ENCODE results near the gene ENPP5. TPM values are rescaled to one million over a fixed set of nuclear protein-coding genes. Genes with fewer than 3 reads are reported as not detected.

ENPP5 gene
- total and polyA plus RNA-seq, 8 donors, result 2.7 to 12.4 (median 5.3) TPM

DNA sequence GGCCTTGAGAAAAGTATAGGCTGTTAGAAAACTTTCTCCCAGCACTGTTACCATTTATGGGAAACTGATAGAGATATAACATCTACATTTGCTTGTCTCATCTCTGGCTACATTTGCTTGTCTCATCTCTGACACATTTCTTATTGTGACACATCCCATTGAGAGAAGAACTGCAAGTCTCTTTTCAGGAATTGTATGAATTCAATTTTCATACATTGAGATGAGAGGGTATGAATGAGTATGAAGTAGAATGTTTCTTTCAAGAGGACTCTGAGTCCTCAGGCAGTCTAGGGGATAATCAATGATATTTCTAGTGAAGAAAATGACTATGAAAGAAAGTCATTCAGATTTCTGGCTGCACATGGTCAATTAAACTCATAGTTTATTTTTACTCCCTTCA, 37.5 kb upstream of the ENPP5 start:
- H3K36me3 ChIP-seq, result no peaks in the 10 kb centered on the region
- intact Hi-C loops (cut with DNase I), result no loop called here
- TF ChIP-seq, protein P1, sequence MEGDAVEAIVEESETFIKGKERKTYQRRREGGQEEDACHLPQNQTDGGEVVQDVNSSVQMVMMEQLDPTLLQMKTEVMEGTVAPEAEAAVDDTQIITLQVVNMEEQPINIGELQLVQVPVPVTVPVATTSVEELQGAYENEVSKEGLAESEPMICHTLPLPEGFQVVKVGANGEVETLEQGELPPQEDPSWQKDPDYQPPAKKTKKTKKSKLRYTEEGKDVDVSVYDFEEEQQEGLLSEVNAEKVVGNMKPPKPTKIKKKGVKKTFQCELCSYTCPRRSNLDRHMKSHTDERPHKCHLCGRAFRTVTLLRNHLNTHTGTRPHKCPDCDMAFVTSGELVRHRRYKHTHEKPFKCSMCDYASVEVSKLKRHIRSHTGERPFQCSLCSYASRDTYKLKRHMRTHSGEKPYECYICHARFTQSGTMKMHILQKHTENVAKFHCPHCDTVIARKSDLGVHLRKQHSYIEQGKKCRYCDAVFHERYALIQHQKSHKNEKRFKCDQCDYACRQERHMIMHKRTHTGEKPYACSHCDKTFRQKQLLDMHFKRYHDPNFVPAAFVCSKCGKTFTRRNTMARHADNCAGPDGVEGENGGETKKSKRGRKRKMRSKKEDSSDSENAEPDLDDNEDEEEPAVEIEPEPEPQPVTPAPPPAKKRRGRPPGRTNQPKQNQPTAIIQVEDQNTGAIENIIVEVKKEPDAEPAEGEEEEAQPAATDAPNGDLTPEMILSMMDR (IDR thresholded peaks at IDR 0.05), result no peak
- no peak for ATAC-seq
- H3K4me3 ChIP-seq, result no peak overlapping the region
- DNase-seq, result no peak
- no peaks in the 10 kb centered on the region for H3K27me3 ChIP-seq
- FAIRE-seq, result no peak
- H3K9me3 ChIP-seq, result no peaks in the 10 kb centered on the region
- H3K27ac ChIP-seq, result no peak overlapping the region
- H3K4me1 ChIP-seq, result no peaks in the 10 kb centered on the region

DNA sequence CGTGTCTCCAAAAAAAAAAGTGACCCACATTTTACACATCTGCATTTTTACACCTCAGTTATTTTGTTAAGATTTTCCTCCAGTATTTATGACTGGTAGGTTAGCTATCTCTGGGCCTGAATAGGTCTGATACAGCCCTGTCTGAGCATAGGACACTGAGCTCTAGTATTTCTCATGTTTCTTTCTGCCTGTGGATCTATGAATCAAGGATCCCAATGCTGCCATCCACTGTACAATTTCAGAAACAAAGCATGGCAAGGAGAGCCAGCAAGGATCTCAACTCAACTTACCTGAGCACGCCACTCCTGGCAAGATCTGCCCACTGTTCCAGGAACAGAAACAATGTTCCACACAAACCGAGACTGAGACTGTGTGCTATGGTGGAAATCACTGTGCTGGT, 36.4 kb upstream of the ENPP5 start:
- TF ChIP-seq, protein P1 (IDR thresholded peaks at IDR 0.05), result no peak
- DNase-seq, result no peak
- H3K27ac ChIP-seq, result no peak overlapping the region
- no peaks in the 10 kb centered on the region for H3K36me3 ChIP-seq
- no peaks in the 10 kb centered on the region for H3K9me3 ChIP-seq
- H3K4me3 ChIP-seq, result no peak overlapping the region
- H3K4me1 ChIP-seq, result no peaks in the 10 kb centered on the region
- no peak for FAIRE-seq
- intact Hi-C loops (cut with DNase I), result no loop called here
- 88 to 89% methylated on average over 3 of the region's 3 CpGs for WGBS, 2 donors
- H3K27me3 ChIP-seq, result no peaks in the 10 kb centered on the region
- no peak for ATAC-seq

DNA sequence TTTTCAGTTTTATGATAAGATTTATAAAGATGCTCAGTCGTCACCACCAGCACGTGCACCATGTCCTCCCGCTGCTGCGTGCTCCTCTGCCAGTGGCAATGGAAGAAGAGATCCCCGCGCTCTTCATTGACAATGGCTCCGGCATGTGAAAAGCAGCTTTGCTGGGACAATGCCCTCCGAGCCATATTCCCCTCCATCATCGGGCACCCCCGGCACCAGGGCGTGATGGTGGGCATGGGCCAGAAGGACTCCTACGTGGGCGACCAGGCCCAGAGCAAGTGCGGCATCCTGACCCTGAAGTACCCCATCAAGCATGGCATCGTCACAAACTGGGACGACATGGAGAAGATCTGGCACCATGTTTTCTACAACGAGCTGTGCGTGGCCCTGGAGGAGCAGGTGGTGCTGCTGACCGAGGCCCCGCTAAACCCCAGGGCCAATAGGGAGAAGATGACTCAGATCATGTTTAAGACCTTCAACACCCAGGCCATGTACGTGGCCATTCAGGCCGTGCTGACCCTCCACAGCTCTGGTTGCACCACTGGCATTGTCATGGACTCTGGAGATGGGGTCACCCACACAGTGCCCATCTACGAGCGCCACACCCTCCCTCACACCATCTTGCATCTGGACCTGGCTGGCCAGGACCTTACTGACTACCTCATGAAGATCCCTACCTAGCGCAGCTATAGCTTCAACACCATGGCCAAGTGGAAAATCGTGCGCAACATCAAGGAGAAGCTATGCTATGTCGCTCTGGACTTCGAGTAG, 34.3 kb upstream of the ENPP5 start:
- FAIRE-seq (no peak), DNase-seq (no peak), ATAC-seq (no peak)
- no peaks in the 10 kb centered on the region for H3K27me3 ChIP-seq
- no peaks in the 10 kb centered on the region for H3K9me3 ChIP-seq
- TF ChIP-seq, protein P1 (IDR thresholded peaks at IDR 0.05), result no peak
- 95 to 97% methylated on average over 29 of the region's 29 CpGs for WGBS, 2 donors
- no peak overlapping the region for H3K4me3 ChIP-seq
- no peaks in the 10 kb centered on the region for H3K36me3 ChIP-seq
- H3K4me1 ChIP-seq, result no peaks in the 10 kb centered on the region
- no peak overlapping the region for H3K27ac ChIP-seq
- intact Hi-C loops (cut with DNase I), result no loop called here

DNA sequence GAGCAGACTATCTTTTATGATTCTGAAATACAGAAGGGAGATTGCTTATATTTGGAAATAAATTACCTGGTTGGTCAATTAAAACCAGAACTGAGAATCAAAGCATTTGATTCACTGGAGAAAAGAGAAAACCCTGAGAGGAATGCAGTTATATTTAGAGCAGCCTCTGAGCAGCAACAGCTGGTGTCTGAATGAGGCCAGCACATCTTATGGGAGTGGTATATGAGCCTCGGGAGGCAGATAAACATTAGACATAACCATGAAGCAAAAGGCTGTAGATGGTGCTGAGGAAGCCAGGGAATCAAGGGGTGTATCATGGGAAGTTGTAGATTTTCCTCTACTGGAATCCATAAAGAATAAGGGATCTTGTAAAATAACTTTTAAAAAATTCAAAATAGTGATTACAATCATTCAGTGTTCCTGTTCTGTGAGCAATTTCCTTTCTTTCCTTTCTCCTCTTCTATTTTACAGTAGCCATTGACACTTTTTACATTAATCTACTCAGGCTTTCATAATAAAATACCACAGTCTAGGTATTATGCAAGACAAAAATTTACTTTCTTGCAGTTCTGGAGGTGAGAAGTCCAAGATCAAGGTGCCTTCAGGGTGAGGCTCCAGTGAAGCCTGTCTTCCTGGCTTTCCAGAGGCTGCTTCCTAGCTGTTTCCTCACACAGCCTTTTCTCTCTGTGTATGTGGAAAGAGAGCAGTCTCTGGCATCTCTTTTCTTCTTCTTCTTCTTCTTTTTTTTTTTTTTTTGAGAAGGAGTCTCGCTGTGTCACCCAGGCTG, 32.8 kb upstream of the ENPP5 start:
- Histone ChIP-seq H3K9me3 (no peaks in the 10 kb centered on the region), H3K27me3 (no peaks in the 10 kb centered on the region), H3K4me3 (no peak overlapping the region), H3K36me3 (no peaks in the 10 kb centered on the region), H3K4me1 (no peaks in the 10 kb centered on the region), H3K27ac (no peak overlapping the region)
- DNase-seq (no peak), ATAC-seq (no peak), FAIRE-seq (no peak)
- WGBS, 2 donors, result 65 to 93% methylated on average over 2 of the region's 2 CpGs
- intact Hi-C loops (cut with DNase I), result no loop called here
- TF ChIP-seq, protein P1 (IDR thresholded peaks at IDR 0.05), result no peak

DNA sequence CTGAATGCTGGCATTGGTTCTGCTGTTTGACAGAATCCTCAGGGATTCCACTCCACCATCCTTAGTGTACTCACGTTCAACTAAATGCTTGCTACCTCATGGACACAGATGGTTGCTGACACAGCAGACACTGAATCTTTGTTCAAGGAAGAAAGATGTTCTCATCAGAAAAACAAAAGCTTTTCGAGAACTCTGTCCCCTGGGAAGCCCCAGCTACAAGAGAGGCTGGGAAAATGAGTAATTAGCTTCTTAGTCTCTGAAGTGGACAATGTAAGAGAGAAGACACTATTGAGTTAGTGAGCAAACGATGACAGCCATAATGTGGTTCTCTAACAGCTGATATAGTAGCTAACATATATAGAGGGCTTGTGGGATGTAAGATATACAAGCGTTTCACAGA, 30.9 kb upstream of the ENPP5 start:
- FAIRE-seq, result no peak
- H3K4me1 ChIP-seq, result no peaks in the 10 kb centered on the region
- intact Hi-C loops (cut with DNase I), result no loop called here
- TF ChIP-seq, protein P1 (IDR thresholded peaks at IDR 0.05), result no peak
- H3K9me3 ChIP-seq, result no peaks in the 10 kb centered on the region
- H3K27me3 ChIP-seq, result no peaks in the 10 kb centered on the region
- DNase-seq, result no peak
- ATAC-seq, result no peak
- WGBS, 2 donors, result 90 to 92% methylated on average over 4 of the region's 4 CpGs
- H3K27ac ChIP-seq, result no peak overlapping the region
- H3K4me3 ChIP-seq, result no peak overlapping the region
- H3K36me3 ChIP-seq, result no peaks in the 10 kb centered on the region

Measured in pancreas (tissue), 10 donors.